H1 (cell line): ENCODE data around the gene CEACAM7. TPM values are rescaled to one million over a fixed set of nuclear protein-coding genes. Genes with fewer than 3 reads are reported as not detected.

Source experiments
- CTCF ChIA-PET: fragments of 300-600 bp; sonication (Branson Sonifier 250); formaldehyde crosslinking; loops from one replicate; lab custom pipeline; 2021; ENCODE audit not compliant: partially characterized antibody; lab: Charles Lee
- POLR2A ChIA-PET: fragments of 300-600 bp; sonication (Branson Sonifier 250); formaldehyde crosslinking; loops from one replicate; lab custom pipeline; 2021; ENCODE audit warnings: inconsistent platforms; ENCODE audit not compliant: partially characterized antibody; lab: Charles Lee
- DNase-seq, 2 experiments: peaks; one replicate each; pipeline versions ENCODE4 v3.0.0 to v3.0.0-alpha.2; 2010 to 2022; ENCODE audit warnings: low spot score in 2 of 2, low read depth in 1 of 2, mixed read lengths in 1 of 2
- FAIRE-seq: peaks from 2 replicates; lab custom pipeline; 2011; peaks lifted over from hg19 to GRCh38; lab: Jason Lieb, UNC
- H2AFZ ChIP-seq: 2 replicates; pipeline ENCODE4 v1.8.1; 2012; ENCODE audit warnings: low read length, inconsistent platforms
- H2AK5ac ChIP-seq: 2 replicates; pipeline ENCODE4 v1.6.1; 2013; ENCODE audit warnings: low read depth, low read length
- H2BK120ac ChIP-seq: replicated peaks from 2 replicates; pipeline ENCODE3; 2013; ENCODE audit warnings: low read depth, low read length, inconsistent platforms
- H2BK12ac ChIP-seq: 2 replicates; pipeline ENCODE4 v1.6.1; 2013; ENCODE audit warnings: low read depth, low read length
- H2BK15ac ChIP-seq: 2 replicates; pipeline ENCODE4 v1.6.1; 2013; ENCODE audit warnings: low read length
- H2BK20ac ChIP-seq: 2 replicates; pipeline ENCODE4 v1.6.1; 2013; ENCODE audit warnings: low read length
- H2BK5ac ChIP-seq: 2 replicates; pipeline ENCODE4 v1.6.1; 2013; ENCODE audit warnings: low read depth, low read length
- H3K14ac ChIP-seq: 2 replicates; pipeline ENCODE4 v1.6.1; 2013; ENCODE audit warnings: inconsistent platforms; ENCODE audit not compliant: insufficient read length
- H3K18ac ChIP-seq: 2 replicates; pipeline ENCODE4 v1.6.1; 2013; ENCODE audit warnings: low read length; ENCODE audit errors: extremely low read depth
- H3K23ac ChIP-seq: 2 replicates; pipeline ENCODE4 v1.6.1; 2013; ENCODE audit warnings: inconsistent platforms; ENCODE audit not compliant: insufficient read length
- H3K23me2 ChIP-seq: 2 replicates; pipeline ENCODE4 v1.6.1; 2013; ENCODE audit warnings: low read depth, low read length
- H3K27ac ChIP-seq: 2 replicates; pipeline ENCODE4 v1.6.1; 2011; ENCODE audit warnings: low read depth, low read length, inconsistent platforms
- H3K27me3 ChIP-seq, 4 experiments: replicated peaks in 1 of 4; 1 replicate in 1 of 4; 2 replicates in 3 of 4; pipeline versions ENCODE4 v1.6.1 to v1.8.1; 2011 to 2013; ENCODE audit warnings: low read length in 3 of 4, mild to moderate bottlenecking in 3 of 4, inconsistent platforms in 2 of 4, mixed read lengths in 2 of 4, moderate library complexity in 1 of 4; ENCODE audit not compliant: control insufficient read depth in 3 of 4, insufficient read depth in 3 of 4; ENCODE audit errors: extremely low read depth in 1 of 4
- H3K36me3 ChIP-seq, 4 experiments: 2 replicates each; pipeline versions ENCODE4 v1.6.1 to v1.8.1; 2011 to 2013; ENCODE audit warnings: mild to moderate bottlenecking in 4 of 4, low read length in 3 of 4, moderate library complexity in 2 of 4, control low read depth in 1 of 4, inconsistent platforms in 1 of 4; ENCODE audit not compliant: insufficient read depth in 4 of 4, control insufficient read depth in 2 of 4
- H3K4ac ChIP-seq: replicated peaks from 2 replicates; pipeline ENCODE3; 2013; ENCODE audit warnings: low read length, low read depth, mixed read lengths, inconsistent platforms; ENCODE audit not compliant: insufficient read length
- H3K4me1 ChIP-seq, 4 experiments: replicated peaks in 1 of 4; 1 replicate in 1 of 4; 2 replicates in 3 of 4; pipeline versions ENCODE4 v1.6.1 to v1.8.1; 2011 to 2013; ENCODE audit warnings: low read length in 3 of 4, inconsistent platforms in 2 of 4, mixed read lengths in 1 of 4; ENCODE audit not compliant: insufficient read depth in 4 of 4, control insufficient read depth in 3 of 4
- H3K4me2 ChIP-seq, 2 experiments: 2 replicates each; pipeline versions ENCODE4 v1.6.1 to v1.8.1; 2011 to 2013; ENCODE audit warnings: low read depth in 2 of 2, low read length in 2 of 2, control low read depth in 1 of 2, inconsistent platforms in 1 of 2, mild to moderate bottlenecking in 1 of 2; ENCODE audit not compliant: insufficient read depth in 1 of 2
- H3K4me3 ChIP-seq, 4 experiments: fragments of 200-600, 300-600 bp in 1 of 4; sonication (generic), shearing (Covaris generic), sonication (Bioruptor Twin) in 1 of 4; 2 replicates each; pipeline versions ENCODE4 v1.5.1 to v1.8.1; 2011 to 2016; ENCODE audit warnings: low read length in 4 of 4, low read depth in 3 of 4, control low read depth in 2 of 4, inconsistent platforms in 2 of 4, mild to moderate bottlenecking in 2 of 4, mixed read lengths in 1 of 4, moderate library complexity in 1 of 4; ENCODE audit not compliant: insufficient read depth in 2 of 4; ENCODE audit errors: extremely low read depth in 1 of 4
- H3K56ac ChIP-seq: replicated peaks from 2 replicates; pipeline ENCODE3; 2013; ENCODE audit warnings: low read depth, mild to moderate bottlenecking, mixed read lengths, low read length, inconsistent platforms; ENCODE audit not compliant: insufficient read length
- H3K79me1 ChIP-seq: 2 replicates; pipeline ENCODE4 v1.6.1; 2013; ENCODE audit warnings: low read depth, low read length, control low read depth
- H3K79me2 ChIP-seq, 2 experiments: 2 replicates each; pipeline versions ENCODE4 v1.6.1 to v1.8.1; 2012 to 2013; ENCODE audit warnings: low read length in 2 of 2, mild to moderate bottlenecking in 2 of 2, inconsistent platforms in 1 of 2; ENCODE audit not compliant: insufficient read depth in 2 of 2, control insufficient read depth in 1 of 2
- H3K9ac ChIP-seq, 4 experiments: replicated peaks in 1 of 4; 1 replicate in 1 of 4; 2 replicates in 3 of 4; pipeline versions ENCODE4 v1.6.1 to v1.8.1; 2011 to 2013; ENCODE audit warnings: low read depth in 3 of 4, low read length in 3 of 4, control low read depth in 2 of 4, mild to moderate bottlenecking in 2 of 4, moderate library complexity in 2 of 4, inconsistent platforms in 1 of 4; ENCODE audit errors: extremely low read depth in 1 of 4
- H3K9me3 ChIP-seq, 2 experiments: 2 replicates each; pipeline versions ENCODE4 v1.6.1 to v1.8.1; 2012 to 2013; ENCODE audit warnings: mild to moderate bottlenecking in 2 of 2, moderate library complexity in 2 of 2, control low read depth in 1 of 2, inconsistent platforms in 1 of 2, low read depth in 1 of 2, low read length in 1 of 2, mixed read lengths in 1 of 2; ENCODE audit not compliant: insufficient read depth in 2 of 2
- H4K20me1 ChIP-seq, 2 experiments: replicated peaks in 1 of 2; 2 replicates each; pipeline versions ENCODE3 to v1.8.1; 2011 to 2013; ENCODE audit warnings: inconsistent platforms in 2 of 2, low read length in 2 of 2, mild to moderate bottlenecking in 1 of 2; ENCODE audit not compliant: insufficient read depth in 2 of 2, control insufficient read depth in 1 of 2
- H4K5ac ChIP-seq: 2 replicates; pipeline ENCODE4 v1.6.1; 2013; ENCODE audit warnings: low read length, low read depth, mixed read lengths, inconsistent platforms; ENCODE audit not compliant: insufficient read length
- H4K8ac ChIP-seq: 2 replicates; pipeline ENCODE4 v1.8.0; 2013; ENCODE audit warnings: mild to moderate bottlenecking, moderate library complexity, low read length, inconsistent platforms; ENCODE audit not compliant: insufficient read depth; ENCODE audit errors: extremely low read depth
- H4K91ac ChIP-seq: replicated peaks from 2 replicates; pipeline ENCODE3; 2013; ENCODE audit warnings: low read length, mixed read lengths, inconsistent platforms; ENCODE audit not compliant: insufficient read length
- CREB1 ChIP-seq: IDR thresholded peaks from 2 replicates; pipeline ENCODE4 v1.6.1; 2012; ENCODE audit warnings: inconsistent platforms
- EZH2 ChIP-seq: fragments of 200-600 bp; sonication (generic); IDR thresholded peaks from 2 replicates; pipeline ENCODE4 v1.7.1; 2012; ENCODE audit warnings: low read depth, mild to moderate bottlenecking, moderate library complexity, low read length, inconsistent platforms; ENCODE audit not compliant: severe bottlenecking
- HDAC2 ChIP-seq, 2 experiments: fragments of 300-600 bp in 1 of 2; sonication (generic) in 1 of 2; IDR thresholded peaks; 2 replicates each; pipeline ENCODE4 v1.6.1; 2011 to 2012; ENCODE audit warnings: low read depth in 2 of 2, low read length in 2 of 2, mild to moderate bottlenecking in 2 of 2, moderate library complexity in 2 of 2, borderline replicate concordance in 1 of 2, inconsistent platforms in 1 of 2
- KDM4A ChIP-seq: IDR thresholded peaks from one replicate; pipeline ENCODE4 v1.7.1; 2012; ENCODE audit warnings: low read depth, mild to moderate bottlenecking, moderate library complexity, low read length, inconsistent platforms; ENCODE audit not compliant: severe bottlenecking
- NRF1 ChIP-seq: IDR thresholded peaks from 2 replicates; pipeline ENCODE4 v1.6.1; 2011; ENCODE audit warnings: mild to moderate bottlenecking, low read depth, low read length, improper control_type of control experiment
- SP4 ChIP-seq: IDR thresholded peaks from 2 replicates; pipeline ENCODE4 v1.6.1; 2012; ENCODE audit warnings: low read length, inconsistent platforms
- TEAD4 ChIP-seq: IDR thresholded peaks from 2 replicates; pipeline ENCODE4 v1.6.1; 2012; ENCODE audit warnings: low read depth, low read length, inconsistent platforms, mixed read lengths
- USF2 ChIP-seq: IDR thresholded peaks from 2 replicates; pipeline ENCODE4 v1.6.1; 2011; ENCODE audit warnings: low read length, improper control_type of control experiment
- WGBS, 2 experiments: shearing (Covaris generic) in 1 of 2; methylation state at CpG; one replicate each; pipeline versions ENCODE4 v1.1.6 to v1.1.7; 2013 to 2015; ENCODE audit warnings: low lambda C conversion rate in 2 of 2, mixed read lengths in 2 of 2, inconsistent platforms in 1 of 2, low coverage in 1 of 2, missing lambda C conversion rate in 1 of 2; ENCODE audit not compliant: insufficient replicate concordance in 2 of 2, insufficient coverage in 1 of 2, insufficient read length in 1 of 2; ENCODE audit errors: extremely low coverage in 1 of 2, missing lambda C conversion rate in 1 of 2; 5-methylcytosine and 5-hydroxymethylcytosine counted together
- polyA plus RNA-seq, 7 experiments: library from polyadenylated mRNA; depleted of rRNA in 3 of 7; stranded (reverse) in 5 of 7; unstranded in 2 of 7; fragments of >200 nt in 5 of 7; fragments of 200-250 nt in 2 of 7; gene quantifications; 1 replicate in 5 of 7; 2 replicates in 1 of 7; 4 replicates in 1 of 7; pipeline versions ENCODE4 v1.2.1 to v1.2.3, GENCODE V29; 2011 to 2013; ENCODE audit warnings: missing spikeins in 2 of 7, mixed read lengths in 2 of 7
- total RNA-seq: library from RNA; stranded (reverse); fragmentation: NEBNext Ultra II Directional; extraction: Animal tissue kit (Norgen Biotek cat#: 25700); gene quantifications from 2 replicates; pipeline ENCODE4 v1.2.1, GENCODE V29; 2021

CEACAM7 gene
- total and polyA plus RNA-seq, 2 of the 8 experiments (the other 6 are each of a cell fraction or from before 2014, with no cell fraction given) = not detected

GRCh38 chr19:41707871-41708371, 19.9 kb upstream of the CEACAM7 start:
- Histone ChIP-seq H2BK15ac (no peak overlapping the region), H3K4ac (no peak overlapping the region), H3K9me3 (peaks cover 66 to 89% of the 10 kb centered on the region in 2 experiments), H3K56ac (no peak overlapping the region), H3K4me1 (no peaks in the 10 kb centered on the region), H2BK120ac (no peak overlapping the region), H2BK20ac (no peak overlapping the region), H2BK12ac (no peak overlapping the region), H2AK5ac (no peak overlapping the region), H3K9ac (no peak overlapping the region), H3K27ac (no peak overlapping the region), H3K79me1 (no peaks in the 10 kb centered on the region), H4K91ac (no peak overlapping the region), H3K23ac (no peak overlapping the region), H4K8ac (no peak overlapping the region), H3K4me3 (no peak overlapping the region), H3K23me2 (no peaks in the 10 kb centered on the region), H3K27me3 (no peaks in the 10 kb centered on the region), H3K79me2 (no peaks in the 10 kb centered on the region), H3K18ac (no peak overlapping the region), H2AFZ (no peak overlapping the region), H3K4me2 (no peak overlapping the region), H3K14ac (no peak overlapping the region), H2BK5ac (no peak overlapping the region), H4K5ac (no peak overlapping the region), H4K20me1 (peaks cover 0 to 1% of the 10 kb centered on the region in 2 experiments), H3K36me3 (no peaks in the 10 kb centered on the region)
- TF ChIP-seq CREB1 (no peak), EZH2 (no peak), USF2 (no peak), NRF1 (no peak), TEAD4 (no peak), KDM4A (no peak), SP4 (no peak), HDAC2 (IDR thresholded peaks at IDR 0.05; ENCODE audit: borderline replicate concordance in 1 of 2, low read depth in 2 of 2, low read length in 2 of 2) (no peak)
- 74% methylated on average over 4 of the region's 5 CpGs; no CpG with 5 or more reads in 1 of the 2 experiments for WGBS, 2 experiments
- FAIRE-seq = no peak
- CTCF ChIA-PET = no interaction called here
- POLR2A ChIA-PET = no interaction called here
- no peak for DNase-seq
